Kidney (tissue), 14 donors: ENCODE results near the gene MYO1D. TPM values are rescaled to one million over a fixed set of nuclear protein-coding genes. Genes with fewer than 3 reads are reported as not detected.

ENCODE experiments used
- DNase-seq, 5 donors: peaks; one replicate each; pipeline ENCODE4 v3.0.0-alpha.2; 2013 to 2020
- FAIRE-seq: peaks from 2 replicates; lab custom pipeline; 2012; peaks lifted over from hg19 to GRCh38; lab: Jason Lieb, UNC
- H3K27ac ChIP-seq, 2 donors: one replicate each; pipeline ENCODE4 v1.7.0; 2013; ENCODE audit warnings: low read depth in 2 of 2, low read length in 2 of 2, inconsistent platforms in 1 of 2
- H3K27me3 ChIP-seq: one replicate; pipeline ENCODE4 v1.7.1; 2013; ENCODE audit warnings: low read length, inconsistent platforms; ENCODE audit not compliant: control insufficient read depth, insufficient read depth
- H3K36me3 ChIP-seq, 3 donors: one replicate each; pipeline versions ENCODE4 v1.7.0 to v1.7.1; 2013; ENCODE audit warnings: low read length in 3 of 3, control low read depth in 1 of 3, inconsistent platforms in 1 of 3; ENCODE audit not compliant: insufficient read depth in 3 of 3, control insufficient read depth in 2 of 3
- H3K4me1 ChIP-seq, 3 donors: one replicate each; pipeline versions ENCODE4 v1.7.0 to v1.7.1; 2013; ENCODE audit warnings: low read length in 3 of 3, inconsistent platforms in 1 of 3, low read depth in 1 of 3; ENCODE audit not compliant: control insufficient read depth in 2 of 3, insufficient read depth in 2 of 3
- H3K4me3 ChIP-seq, 3 donors: one replicate each; pipeline versions ENCODE4 v1.7.0 to v1.8.1; 2013; ENCODE audit warnings: low read length in 3 of 3, control low read depth in 1 of 3, inconsistent platforms in 1 of 3
- H3K9ac ChIP-seq, 3 donors: one replicate each; pipeline versions ENCODE4 v1.7.0 to v1.7.1; 2013; ENCODE audit warnings: low read length in 3 of 3, control low read depth in 1 of 3, inconsistent platforms in 1 of 3
- H3K9me3 ChIP-seq, 3 donors: one replicate each; pipeline versions ENCODE4 v1.7.0 to v1.7.1; 2013; ENCODE audit warnings: low read length in 3 of 3, control low read depth in 1 of 3, inconsistent platforms in 1 of 3; ENCODE audit not compliant: control insufficient read depth in 2 of 3, insufficient read depth in 1 of 3
- CTCF ChIP-seq: IDR thresholded peaks from 3 replicates; pipeline ENCODE4 v1.5.1; 2012; ENCODE audit warnings: mild to moderate bottlenecking, moderate library complexity, borderline replicate concordance; ENCODE audit not compliant: insufficient read depth; ENCODE audit errors: extremely low read depth
- intact Hi-C: fragments of 100-400 bp; cut with DNase I; formaldehyde crosslinking; loops from one replicate; pipeline ENCODE4 v1.11.1; 2022
- polyA plus RNA-seq: library from polyadenylated mRNA; stranded (reverse); fragments of 350-450 nt; fragmentation: Illumina TruSeq; extraction: RNeasy Lipid Tissue Mini Kit (QIAGEN cat#74804); gene quantifications from one replicate; pipeline ENCODE4 v1.2.3, GENCODE V29; 2014; ENCODE audit warnings: low read depth, low replicate concordance; ENCODE audit not compliant: insufficient read depth
- total RNA-seq: library from RNA; stranded (reverse); fragmentation: NEBNext Ultra II Directional; extraction: Animal tissue kit (Norgen Biotek cat#: 25700); gene quantifications from one replicate; pipeline ENCODE4 v1.2.1, GENCODE V29; 2021
- donor health status: control.
- donor health status: control.
- donor health status: control.
- donor health status: control.
- donor health status: control.
- donor health status: DM: yes; HTN: yes; CAD: no.
- donor health status: Normal renal cell carcinoma (clear cell type).

The MYO1D gene
- total and polyA plus RNA-seq, 2 donors from 2014 or later = 21.1 to 99.9 TPM

- FAIRE-seq (no peak), DNase-seq (peak in 2 of 5 donors; percentile 11 to 54)
- H3K36me3 ChIP-seq = peaks cover 0 to 10% (median 4%) of the 10 kb centered on the region in 3 donors
- H3K4me3 ChIP-seq = no peak overlapping the region
- H3K9ac ChIP-seq = no peak overlapping the region
- no peak for TF ChIP-seq CTCF
- intact Hi-C loops = no loop called here
- H3K9me3 ChIP-seq = no peaks in the 10 kb centered on the region
- peaks cover 0 to 3% (median 0%) of the 10 kb centered on the region in 3 donors for H3K4me1 ChIP-seq
- no peaks in the 10 kb centered on the region for H3K27me3 ChIP-seq
- no peak overlapping the region for H3K27ac ChIP-seq
Observed at GRCh38 chr17:32656886-32657285, 220.0 kb downstream of the MYO1D start.

DNA sequence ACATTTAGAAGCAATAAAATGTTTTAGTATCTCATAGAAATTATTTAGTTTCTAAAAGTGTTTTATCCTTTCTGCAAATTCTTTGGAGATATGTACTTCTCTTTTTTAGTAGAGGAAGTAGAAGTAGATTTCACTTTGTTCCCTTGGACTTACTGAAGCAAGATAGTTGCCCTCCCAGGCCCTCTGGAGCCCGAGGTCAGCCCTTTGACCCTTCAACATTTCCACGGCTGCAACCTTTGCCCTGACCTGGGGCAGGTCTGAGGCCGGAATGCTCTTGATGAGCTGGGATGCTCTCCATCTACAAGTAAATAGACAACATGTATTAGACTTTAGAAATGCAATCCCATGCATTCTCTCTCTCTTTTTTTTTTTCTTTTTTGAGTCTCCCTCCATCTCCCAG is 222.6 kb downstream of the MYO1D start:
- FAIRE-seq (no peak), DNase-seq (no peak)
- Histone ChIP-seq H3K9ac (no peak overlapping the region), H3K27me3 (no peaks in the 10 kb centered on the region), H3K9me3 (peaks cover 0 to 13% (median 0%) of the 10 kb centered on the region in 3 donors), H3K4me3 (no peak overlapping the region), H3K27ac (no peak overlapping the region), H3K36me3 (peaks cover 0 to 14% (median 4%) of the 10 kb centered on the region in 3 donors), H3K4me1 (peaks cover 0 to 3% (median 0%) of the 10 kb centered on the region in 3 donors)
- no peak for TF ChIP-seq CTCF
- intact Hi-C loops = no loop called here

- no peak overlapping the region for H3K27ac ChIP-seq
- FAIRE-seq = no peak
- H3K36me3 ChIP-seq = peaks cover 0 to 14% (median 4%) of the 10 kb centered on the region in 3 donors
- peaks cover 0 to 13% (median 0%) of the 10 kb centered on the region in 3 donors for H3K9me3 ChIP-seq
- H3K4me3 ChIP-seq = no peak overlapping the region
- no peaks in the 10 kb centered on the region for H3K27me3 ChIP-seq
- no peak overlapping the region for H3K9ac ChIP-seq
- no peaks in the 10 kb centered on the region for H3K4me1 ChIP-seq
- intact Hi-C loops = no loop called here
- no peak for TF ChIP-seq CTCF
- DNase-seq = no peak
Observed at GRCh38 chr17:32651084-32651483, 225.8 kb downstream of the MYO1D start.

DNA sequence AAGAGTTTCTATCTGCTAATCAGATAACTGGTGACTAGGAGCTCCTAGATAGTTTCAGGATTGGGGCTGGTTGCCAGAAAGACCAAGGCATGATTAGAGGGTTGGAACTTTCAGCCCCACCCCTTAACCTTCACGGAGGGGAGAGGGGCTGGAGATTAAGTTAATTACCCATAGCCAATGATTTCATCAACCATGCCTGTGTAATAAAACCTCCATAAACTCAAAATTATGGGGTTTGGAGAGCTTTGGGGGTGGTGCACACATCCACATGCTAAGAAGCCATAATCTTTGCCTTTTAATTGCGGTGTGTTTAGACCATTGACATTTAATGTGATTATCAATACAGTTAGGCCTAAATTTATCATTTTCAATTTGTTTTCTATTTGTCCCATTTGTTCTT is 228.5 kb downstream of the MYO1D start:
- H3K36me3 ChIP-seq = peaks cover 0 to 10% (median 0%) of the 10 kb centered on the region in 3 donors
- FAIRE-seq (no peak), DNase-seq (no peak)
- no peak for TF ChIP-seq CTCF
- H3K9ac ChIP-seq = no peak overlapping the region
- H3K9me3 ChIP-seq = peaks cover 0 to 13% (median 0%) of the 10 kb centered on the region in 3 donors
- intact Hi-C loops = no loop called here
- no peaks in the 10 kb centered on the region for H3K27me3 ChIP-seq
- H3K27ac ChIP-seq = no peak overlapping the region
- H3K4me1 ChIP-seq = no peaks in the 10 kb centered on the region
- no peak overlapping the region for H3K4me3 ChIP-seq
